ENCODE results near the gene KRT23.

- TF ChIP-seq, protein P1, sequence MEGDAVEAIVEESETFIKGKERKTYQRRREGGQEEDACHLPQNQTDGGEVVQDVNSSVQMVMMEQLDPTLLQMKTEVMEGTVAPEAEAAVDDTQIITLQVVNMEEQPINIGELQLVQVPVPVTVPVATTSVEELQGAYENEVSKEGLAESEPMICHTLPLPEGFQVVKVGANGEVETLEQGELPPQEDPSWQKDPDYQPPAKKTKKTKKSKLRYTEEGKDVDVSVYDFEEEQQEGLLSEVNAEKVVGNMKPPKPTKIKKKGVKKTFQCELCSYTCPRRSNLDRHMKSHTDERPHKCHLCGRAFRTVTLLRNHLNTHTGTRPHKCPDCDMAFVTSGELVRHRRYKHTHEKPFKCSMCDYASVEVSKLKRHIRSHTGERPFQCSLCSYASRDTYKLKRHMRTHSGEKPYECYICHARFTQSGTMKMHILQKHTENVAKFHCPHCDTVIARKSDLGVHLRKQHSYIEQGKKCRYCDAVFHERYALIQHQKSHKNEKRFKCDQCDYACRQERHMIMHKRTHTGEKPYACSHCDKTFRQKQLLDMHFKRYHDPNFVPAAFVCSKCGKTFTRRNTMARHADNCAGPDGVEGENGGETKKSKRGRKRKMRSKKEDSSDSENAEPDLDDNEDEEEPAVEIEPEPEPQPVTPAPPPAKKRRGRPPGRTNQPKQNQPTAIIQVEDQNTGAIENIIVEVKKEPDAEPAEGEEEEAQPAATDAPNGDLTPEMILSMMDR (IDR thresholded peaks at IDR 0.05; ENCODE audit: low read depth, low read length) = no peak
- no peak for TF ChIP-seq POLR2A (IDR thresholded peaks at IDR 0.05; ENCODE audit: extremely low read depth, insufficient read length)
These were observed 5.1 kb upstream of the KRT23 start for GRCh38 chr17:40942553-40942952.
